Neural progenitor cell (in vitro differentiated cells): ENCODE measurements around the gene ZBTB42. TPM values are rescaled to one million over a fixed set of nuclear protein-coding genes. Genes with fewer than 3 reads are reported as not detected.
A peak's percentile ranks its signal among the peaks of the same experiment; 100 is the strongest.

ENCODE experiments used
- DNase-seq: peaks from one replicate; pipeline ENCODE4 v3.0.0-alpha.2; 2016; ENCODE audit warnings: low spot score
- H2AFZ ChIP-seq: fragments of 200-600 bp; sonication (generic); replicated peaks from 2 replicates; pipeline ENCODE4 v1.6.1; 2016; ENCODE audit warnings: antibody characterized with exemption
- H3F3A ChIP-seq: fragments of 200-600 bp; sonication (generic); 2 replicates; pipeline ENCODE4 v1.6.1; 2016; ENCODE audit warnings: antibody characterized with exemption, low read depth
- H3K27ac ChIP-seq: fragments of 200-600 bp; sonication (generic); 2 replicates; pipeline ENCODE4 v1.5.1; 2016; ENCODE audit warnings: mild to moderate bottlenecking
- H3K27me3 ChIP-seq: fragments of 200-600 bp; sonication (generic); 2 replicates; pipeline ENCODE4 v1.6.1; 2016; ENCODE audit warnings: mild to moderate bottlenecking, moderate library complexity
- H3K36me3 ChIP-seq: fragments of 200-600 bp; sonication (generic); 2 replicates; pipeline ENCODE4 v1.5.1; 2016
- H3K4me1 ChIP-seq: fragments of 200-600 bp; sonication (generic); 2 replicates; pipeline ENCODE4 v1.6.1; 2016; ENCODE audit warnings: mixed run types
- H3K4me2 ChIP-seq: fragments of 200-600 bp; sonication (generic); 2 replicates; pipeline ENCODE4 v1.6.1; 2016
- H3K4me3 ChIP-seq: fragments of 200-600 bp; sonication (generic); 2 replicates; pipeline ENCODE4 v1.5.1; 2016
- H3K79me2 ChIP-seq: fragments of 200-600 bp; sonication (generic); 2 replicates; pipeline ENCODE4 v1.6.1; 2016; ENCODE audit warnings: low read depth
- H3K9ac ChIP-seq: fragments of 200-600 bp; sonication (generic); 2 replicates; pipeline ENCODE4 v1.6.1; 2016
- H3K9me3 ChIP-seq: fragments of 200-600 bp; sonication (generic); 2 replicates; pipeline ENCODE4 v1.5.1; 2016; ENCODE audit warnings: low read depth
- H4K20me1 ChIP-seq: fragments of 200-600 bp; sonication (generic); 2 replicates; pipeline ENCODE4 v1.6.1; 2016; ENCODE audit warnings: low read depth
- H3K27ac Mint-ChIP-seq: 3 replicates; pipeline ENCODE4 v1.8.0; 2021; ENCODE audit warnings: mixed read lengths
- H3K27me3 Mint-ChIP-seq: 2 replicates; pipeline ENCODE4 v1.8.0; 2022; ENCODE audit warnings: low read depth, mild to moderate bottlenecking, inconsistent platforms, moderate library complexity, mixed read lengths; ENCODE audit not compliant: insufficient read depth
- H3K36me3 Mint-ChIP-seq: 3 replicates; pipeline ENCODE4 v1.8.0; 2021; ENCODE audit warnings: mixed read lengths
- H3K4me1 Mint-ChIP-seq: 3 replicates; pipeline ENCODE4 v1.8.0; 2021; ENCODE audit warnings: mixed read lengths
- H3K4me3 Mint-ChIP-seq: 3 replicates; pipeline ENCODE4 v1.8.0; 2021; ENCODE audit warnings: mild to moderate bottlenecking, moderate library complexity, mixed read lengths
- H3K9me3 Mint-ChIP-seq: 3 replicates; pipeline ENCODE4 v1.8.0; 2020; ENCODE audit warnings: mixed read lengths
- EZH2 ChIP-seq: fragments of 200-600 bp; sonication (generic); IDR thresholded peaks from 2 replicates; pipeline ENCODE4 v1.6.1; 2017; ENCODE audit warnings: antibody characterized with exemption, mild to moderate bottlenecking, moderate library complexity
- EZH2phosphoT487 ChIP-seq: fragments of 200-600 bp; sonication (generic); IDR thresholded peaks from 2 replicates; pipeline ENCODE4 v1.6.1; 2017; ENCODE audit warnings: antibody characterized with exemption
- total RNA-seq: library from RNA; depleted of rRNA; stranded (reverse); fragments of >200 nt; gene quantifications from 2 replicates; pipeline ENCODE4 v1.2.3, GENCODE V29; 2015; ENCODE audit warnings: low replicate concordance
- TF ChIP-seq, protein P1 (sequence below): fragments of 200-600 bp; sonication (generic); IDR thresholded peaks from 2 replicates; pipeline ENCODE4 v1.5.1; 2017; ENCODE audit warnings: antibody characterized with exemption, mild to moderate bottlenecking

The ZBTB42 gene
- total RNA-seq, 1 donor from 2014 or later = 0.41 TPM

DNA sequence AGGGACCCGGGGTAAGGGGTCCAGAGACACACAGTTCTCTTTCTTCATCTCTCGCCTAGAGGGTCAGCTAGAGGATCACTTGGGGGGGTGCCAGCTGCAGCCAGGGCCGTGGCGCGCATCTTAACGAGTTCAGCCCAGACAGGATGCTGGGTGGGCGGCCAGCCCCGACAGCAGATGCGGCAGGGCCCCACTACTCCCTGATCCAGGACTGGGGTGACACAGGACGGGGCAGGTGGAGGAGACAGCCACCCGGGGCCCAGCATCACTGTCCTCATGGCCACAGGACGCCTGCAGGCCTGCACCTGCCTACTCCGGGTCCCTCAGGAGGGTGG, 18.1 kb upstream of the ZBTB42 start:
- H3K4me3 ChIP-seq = no peak overlapping the region
- Mint-ChIP-seq H3K27ac (peak overlapping the region; percentile 60), H3K27me3 (no peaks in the 10 kb centered on the region), H3K9me3 (no peaks in the 10 kb centered on the region), H3K4me1 (peaks cover 6% of the 10 kb centered on the region), H3K4me3 (no peak overlapping the region), H3K36me3 (peaks cover 2% of the 10 kb centered on the region)
- no peaks in the 10 kb centered on the region for H3K9me3 ChIP-seq
- H3K4me1 ChIP-seq = no peaks in the 10 kb centered on the region
- no peaks in the 10 kb centered on the region for H3K36me3 ChIP-seq
- H3F3A ChIP-seq = no peaks in the 10 kb centered on the region
- no peak overlapping the region for H3K27ac ChIP-seq
- H3K9ac ChIP-seq = no peak overlapping the region
- no peak for DNase-seq
- TF ChIP-seq EZH2 = no peak
- TF ChIP-seq EZH2phosphoT487 = no peak
- TF ChIP-seq, protein P1, sequence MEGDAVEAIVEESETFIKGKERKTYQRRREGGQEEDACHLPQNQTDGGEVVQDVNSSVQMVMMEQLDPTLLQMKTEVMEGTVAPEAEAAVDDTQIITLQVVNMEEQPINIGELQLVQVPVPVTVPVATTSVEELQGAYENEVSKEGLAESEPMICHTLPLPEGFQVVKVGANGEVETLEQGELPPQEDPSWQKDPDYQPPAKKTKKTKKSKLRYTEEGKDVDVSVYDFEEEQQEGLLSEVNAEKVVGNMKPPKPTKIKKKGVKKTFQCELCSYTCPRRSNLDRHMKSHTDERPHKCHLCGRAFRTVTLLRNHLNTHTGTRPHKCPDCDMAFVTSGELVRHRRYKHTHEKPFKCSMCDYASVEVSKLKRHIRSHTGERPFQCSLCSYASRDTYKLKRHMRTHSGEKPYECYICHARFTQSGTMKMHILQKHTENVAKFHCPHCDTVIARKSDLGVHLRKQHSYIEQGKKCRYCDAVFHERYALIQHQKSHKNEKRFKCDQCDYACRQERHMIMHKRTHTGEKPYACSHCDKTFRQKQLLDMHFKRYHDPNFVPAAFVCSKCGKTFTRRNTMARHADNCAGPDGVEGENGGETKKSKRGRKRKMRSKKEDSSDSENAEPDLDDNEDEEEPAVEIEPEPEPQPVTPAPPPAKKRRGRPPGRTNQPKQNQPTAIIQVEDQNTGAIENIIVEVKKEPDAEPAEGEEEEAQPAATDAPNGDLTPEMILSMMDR = no peak
- H2AFZ ChIP-seq = no peak overlapping the region
- H3K4me2 ChIP-seq = no peak overlapping the region
- no peaks in the 10 kb centered on the region for H3K79me2 ChIP-seq
- H3K27me3 ChIP-seq = no peaks in the 10 kb centered on the region
- H4K20me1 ChIP-seq = peaks cover 44% of the 10 kb centered on the region

DNA sequence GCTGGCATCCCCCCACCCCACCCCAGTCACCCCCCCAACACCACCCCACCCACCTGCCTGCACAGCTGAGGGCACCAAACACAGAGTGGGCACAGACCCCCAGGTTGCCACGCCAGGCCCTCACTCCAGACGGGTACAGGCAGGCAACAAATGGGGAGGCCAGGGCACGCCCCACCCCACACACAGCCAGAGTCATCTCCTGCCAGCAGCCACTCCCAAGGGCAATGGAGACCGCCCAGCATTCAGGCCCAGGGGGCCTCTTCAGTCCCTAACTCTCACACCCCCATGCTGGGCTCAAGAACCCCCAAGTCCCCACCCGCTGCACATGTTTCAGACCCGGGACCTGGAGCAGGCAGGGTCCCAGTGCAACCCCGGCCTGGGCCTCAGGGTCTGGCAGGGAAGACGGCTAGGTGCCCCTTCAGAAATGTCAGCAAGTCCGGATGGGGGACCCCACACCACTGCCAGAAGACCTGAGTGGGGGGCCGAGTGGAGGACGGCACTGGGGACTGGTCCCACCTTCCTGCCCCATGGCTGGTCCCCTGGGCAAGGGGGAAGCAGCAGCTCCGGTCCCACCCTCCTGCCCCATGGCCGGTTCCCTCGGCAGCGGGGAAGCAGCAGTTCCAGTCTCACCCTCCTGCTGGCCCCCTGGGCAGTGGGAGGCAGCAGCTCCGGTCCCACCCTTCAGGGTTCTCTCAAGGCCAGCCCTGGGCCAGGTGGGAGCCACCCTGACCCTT, 17.2 kb upstream of the ZBTB42 start:
- Histone ChIP-seq H3K4me2 (no peak overlapping the region), H3K27ac (no peak overlapping the region), H3K79me2 (no peaks in the 10 kb centered on the region), H3K4me3 (no peak overlapping the region), H3K36me3 (no peaks in the 10 kb centered on the region), H3K9me3 (no peaks in the 10 kb centered on the region), H3K9ac (no peak overlapping the region), H3F3A (no peaks in the 10 kb centered on the region), H3K4me1 (no peaks in the 10 kb centered on the region), H2AFZ (no peak overlapping the region), H3K27me3 (no peaks in the 10 kb centered on the region), H4K20me1 (peaks cover 45% of the 10 kb centered on the region)
- Mint-ChIP-seq H3K27me3 (no peaks in the 10 kb centered on the region), H3K4me1 (no peaks in the 10 kb centered on the region), H3K9me3 (no peaks in the 10 kb centered on the region), H3K36me3 (peaks cover 2% of the 10 kb centered on the region), H3K4me3 (no peak overlapping the region), H3K27ac (no peak overlapping the region)
- no peak for DNase-seq
- no peak for TF ChIP-seq EZH2phosphoT487

DNA sequence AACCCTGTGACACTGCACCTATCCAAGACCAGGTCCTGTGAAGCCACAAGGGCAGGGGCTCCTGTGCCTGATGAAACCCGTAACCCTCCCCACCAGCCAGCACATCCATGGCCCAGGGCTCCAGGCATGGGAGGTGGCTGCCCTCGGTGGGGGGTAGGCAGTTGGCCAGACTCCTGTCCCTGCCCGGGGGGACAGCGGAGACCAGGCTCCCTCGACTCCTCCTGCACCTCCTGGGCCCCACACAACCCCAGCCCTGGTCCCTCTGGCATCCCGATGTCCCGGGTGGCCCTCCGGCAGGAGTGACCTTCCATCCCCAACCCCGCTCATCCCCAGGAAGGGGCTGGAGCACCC, 16.7 kb upstream of the ZBTB42 start:
- H3K4me3 ChIP-seq = no peak overlapping the region
- Mint-ChIP-seq H3K36me3 (peaks cover 2% of the 10 kb centered on the region), H3K4me1 (no peaks in the 10 kb centered on the region), H3K27ac (no peak overlapping the region), H3K27me3 (no peaks in the 10 kb centered on the region), H3K9me3 (no peaks in the 10 kb centered on the region), H3K4me3 (no peak overlapping the region)
- H3K9me3 ChIP-seq = no peaks in the 10 kb centered on the region
- TF ChIP-seq, protein P1 = no peak
- TF ChIP-seq EZH2phosphoT487 (no peak), EZH2 (no peak)
- H3K27ac ChIP-seq = no peak overlapping the region
- no peak overlapping the region for H3K9ac ChIP-seq
- no peaks in the 10 kb centered on the region for H3F3A ChIP-seq
- no peaks in the 10 kb centered on the region for H3K36me3 ChIP-seq
- H3K79me2 ChIP-seq = no peaks in the 10 kb centered on the region
- no peaks in the 10 kb centered on the region for H3K4me1 ChIP-seq
- H2AFZ ChIP-seq = no peak overlapping the region
- DNase-seq = no peak
- H3K27me3 ChIP-seq = no peaks in the 10 kb centered on the region
- H3K4me2 ChIP-seq = no peak overlapping the region
- H4K20me1 ChIP-seq = peaks cover 48% of the 10 kb centered on the region

DNA sequence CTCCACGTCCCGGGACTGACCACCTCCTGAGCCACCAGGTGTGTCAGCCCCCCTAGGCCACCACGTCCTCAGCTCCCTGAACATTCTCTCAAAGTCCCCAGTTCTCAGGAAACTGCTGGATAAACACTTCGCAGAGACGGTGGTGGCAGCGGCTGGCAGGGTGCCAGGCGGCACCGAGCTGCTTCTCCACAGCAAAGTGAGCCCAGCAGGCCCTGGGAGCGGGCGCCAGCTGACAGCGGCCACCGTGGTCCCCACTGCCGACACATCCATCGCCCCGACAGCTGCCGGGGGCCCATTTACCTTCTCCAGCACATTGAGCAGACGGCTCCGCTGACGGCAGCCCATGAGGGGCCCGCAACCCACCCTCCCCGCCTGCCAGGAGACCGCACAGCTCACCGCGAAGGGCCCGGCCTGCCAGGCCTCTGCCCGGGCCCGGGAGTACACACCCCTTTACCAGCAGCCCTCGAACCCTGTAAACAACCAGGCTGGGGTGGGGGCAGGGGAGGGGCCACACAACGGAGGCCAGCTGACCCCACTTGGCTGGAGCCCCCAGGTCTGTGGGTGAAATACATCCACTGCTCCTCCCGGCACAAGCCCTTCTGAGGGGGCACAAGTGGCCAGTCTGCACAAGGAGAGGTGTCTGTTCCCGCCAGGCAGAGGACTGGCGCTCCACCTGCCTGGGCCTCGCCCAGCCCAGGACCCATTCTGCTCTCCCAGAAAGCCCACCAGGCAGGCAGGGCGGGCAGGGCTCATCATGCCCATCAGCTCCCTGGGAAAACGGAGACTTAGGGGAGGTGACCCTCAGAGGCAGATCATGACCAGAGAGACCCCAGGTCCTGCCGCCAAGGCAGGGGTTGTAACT, 15.8 kb upstream of the ZBTB42 start:
- Histone ChIP-seq H3K27me3 (no peaks in the 10 kb centered on the region), H3K79me2 (no peaks in the 10 kb centered on the region), H3K9me3 (no peaks in the 10 kb centered on the region), H3F3A (no peaks in the 10 kb centered on the region), H3K4me2 (no peak overlapping the region), H3K4me1 (no peaks in the 10 kb centered on the region), H3K36me3 (no peaks in the 10 kb centered on the region), H3K4me3 (no peak overlapping the region), H4K20me1 (peaks cover 55% of the 10 kb centered on the region), H3K27ac (no peak overlapping the region), H2AFZ (no peak overlapping the region), H3K9ac (no peak overlapping the region)
- Mint-ChIP-seq H3K4me1 (no peaks in the 10 kb centered on the region), H3K27ac (no peak overlapping the region), H3K9me3 (no peaks in the 10 kb centered on the region), H3K36me3 (peaks cover 2% of the 10 kb centered on the region), H3K4me3 (no peak overlapping the region), H3K27me3 (no peaks in the 10 kb centered on the region)
- TF ChIP-seq, protein P1 = no peak
- no peak for TF ChIP-seq EZH2phosphoT487
- TF ChIP-seq EZH2 = no peak
- DNase-seq = no peak
